GM23248 (cell line): ENCODE measurements around the gene MEGF6.

Source experiments
- EZH2 ChIP-seq: fragments of 200-600 bp; sonication (generic); IDR thresholded peaks from 2 replicates; pipeline ENCODE4 v1.6.1; 2018; ENCODE audit warnings: antibody characterized with exemption, mild to moderate bottlenecking; ENCODE audit not compliant: insufficient read depth, poor library complexity, severe bottlenecking
- EZH2phosphoT487 ChIP-seq: fragments of 200-600 bp; sonication (generic); IDR thresholded peaks from 2 replicates; pipeline ENCODE4 v1.6.1; 2018; ENCODE audit warnings: antibody characterized with exemption, moderate library complexity, mild to moderate bottlenecking, low read depth; ENCODE audit not compliant: insufficient read depth

DNA sequence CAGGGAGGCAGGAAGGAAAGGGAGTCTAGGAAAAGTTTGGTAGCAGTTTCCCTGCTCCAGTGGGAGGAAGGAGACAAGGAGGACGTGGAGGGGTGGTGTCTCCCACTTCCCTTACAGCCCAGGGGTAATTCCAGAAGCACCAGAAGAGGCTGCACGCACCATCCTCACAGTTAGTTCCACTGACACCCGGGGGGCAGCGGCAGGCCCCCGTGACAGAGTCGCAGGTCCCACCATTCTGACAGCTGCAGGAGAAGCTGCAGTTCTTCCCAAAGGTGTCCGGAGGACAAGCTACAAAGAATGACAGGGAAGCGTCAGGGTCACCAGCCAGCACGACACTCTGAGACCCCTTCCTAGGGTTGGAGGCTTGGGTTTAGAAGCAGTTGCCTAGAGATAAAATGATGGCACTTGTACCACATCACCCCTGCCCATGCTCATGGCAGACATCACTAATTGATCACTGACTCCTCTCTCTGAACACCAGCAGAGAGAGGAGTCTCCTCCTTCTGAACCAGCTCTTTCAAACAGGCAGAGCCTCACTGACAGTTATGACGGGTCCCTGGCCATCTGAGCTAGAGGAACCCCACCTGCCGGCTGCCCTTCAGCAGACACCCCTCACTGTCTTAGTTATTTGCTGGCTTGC lies 103.6 kb downstream of the MEGF6 start:
- no peak for TF ChIP-seq EZH2phosphoT487
- no peak for TF ChIP-seq EZH2
